C4-2B (cell line): ENCODE data around the gene MSI2.

ENCODE experiments used
- CTCF ChIP-seq: fragments of 450-650 bp; conservative IDR thresholded peaks from 2 replicates; pipeline ENCODE4 v1.5.1; 2017; ENCODE audit warnings: mild to moderate bottlenecking
- ZFX ChIP-seq: fragments of 450-650 bp; IDR thresholded peaks from 2 replicates; pipeline ENCODE4 v1.6.1; 2017

GRCh38 chr17:57556320-57556719 is 300.0 kb downstream of the MSI2 start:
- TF ChIP-seq CTCF (no peak), ZFX (no peak)
